D341Med (cell line): ENCODE measurements around the gene KIF5B.
"Not testable (repeated sequence)": the region's sequence is repeated elsewhere in the genome, so short reads cannot be mapped to it uniquely, and the experiment has no call there.

Source experiments
- DNase-seq: peaks from one replicate; pipeline ENCODE4 v3.0.0; 2012; ENCODE audit warnings: low spot score

The KIF5B gene

DNA sequence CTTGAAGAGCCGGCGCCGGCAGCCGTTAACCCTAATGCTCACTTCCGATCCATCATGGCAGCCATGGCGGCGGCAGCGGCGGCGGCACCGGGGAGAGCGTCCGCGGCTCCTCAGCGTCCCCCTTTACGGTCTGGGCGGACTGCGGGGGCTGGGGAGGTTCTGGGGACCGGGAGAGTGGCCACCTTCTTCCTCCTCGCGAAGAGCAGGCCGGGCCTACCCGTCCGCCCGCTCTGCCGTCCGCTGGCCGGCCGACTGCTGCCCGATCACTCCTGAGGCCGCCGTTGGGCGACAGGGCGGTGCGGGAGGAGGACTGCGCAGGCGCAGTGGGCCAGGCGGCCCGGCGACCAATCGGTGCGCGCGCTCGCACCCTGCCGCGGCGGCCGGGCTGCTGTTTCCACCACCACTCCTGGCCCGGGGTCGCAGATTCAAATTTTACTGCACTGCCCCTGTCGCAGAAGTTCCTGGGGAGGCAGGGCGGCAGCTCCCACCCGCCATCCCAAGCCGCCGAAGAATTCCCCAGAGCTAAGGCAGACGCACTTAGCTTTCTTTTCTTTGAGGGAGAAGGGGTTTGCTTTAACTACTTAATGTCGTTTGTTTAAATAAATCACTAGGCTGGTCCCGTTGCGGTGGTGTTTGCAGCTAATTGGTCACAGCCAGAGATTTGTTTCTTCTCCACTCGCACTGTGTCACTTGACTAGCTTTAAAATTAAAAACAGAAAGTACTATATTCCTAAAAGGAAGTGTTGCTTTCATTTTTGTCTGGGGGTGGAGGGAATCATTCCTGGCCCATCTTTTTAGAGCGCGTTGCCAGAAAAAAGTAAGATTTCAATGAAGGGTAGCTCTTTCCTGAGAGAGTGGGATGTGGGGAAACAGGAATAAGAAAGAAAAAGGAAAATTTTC, at the start of gene KIF5B:
Gene KIF5B, minus strand, starts transcription at position 290 of the 900 bp plus-strand sequence. CDS start 452 bp downstream, outside the sequence.
- peak; percentile 100 for DNase-seq

DNA sequence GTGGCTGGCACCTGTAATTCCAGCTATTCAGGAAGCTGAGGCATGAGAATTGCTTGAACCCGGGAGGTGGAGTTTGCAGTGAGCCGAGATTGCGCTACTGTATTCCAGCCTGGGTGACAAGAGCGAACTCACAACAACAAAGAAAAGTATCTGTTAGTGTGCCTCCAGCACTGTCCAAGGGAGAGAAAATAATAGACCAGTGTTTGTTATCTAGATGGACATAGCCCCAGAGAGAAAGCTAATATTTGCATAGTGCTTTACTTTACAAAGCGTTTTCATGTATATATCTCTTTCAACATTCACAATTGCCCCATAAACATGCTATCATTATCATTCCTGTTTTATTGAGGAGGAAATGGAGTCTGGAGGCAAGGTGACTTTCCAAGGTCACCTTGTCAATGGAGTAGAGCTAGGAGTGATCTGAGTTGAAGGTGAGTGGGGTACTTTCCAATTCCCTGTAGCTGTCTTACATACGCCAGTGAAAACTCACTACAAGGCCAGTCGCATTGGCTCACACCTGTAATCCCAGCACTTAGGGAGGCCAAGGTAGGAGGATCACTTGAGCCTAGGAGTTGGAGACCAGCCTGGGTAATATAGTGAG, 49.7 kb upstream of the KIF5B start:
- no peak for DNase-seq

DNA sequence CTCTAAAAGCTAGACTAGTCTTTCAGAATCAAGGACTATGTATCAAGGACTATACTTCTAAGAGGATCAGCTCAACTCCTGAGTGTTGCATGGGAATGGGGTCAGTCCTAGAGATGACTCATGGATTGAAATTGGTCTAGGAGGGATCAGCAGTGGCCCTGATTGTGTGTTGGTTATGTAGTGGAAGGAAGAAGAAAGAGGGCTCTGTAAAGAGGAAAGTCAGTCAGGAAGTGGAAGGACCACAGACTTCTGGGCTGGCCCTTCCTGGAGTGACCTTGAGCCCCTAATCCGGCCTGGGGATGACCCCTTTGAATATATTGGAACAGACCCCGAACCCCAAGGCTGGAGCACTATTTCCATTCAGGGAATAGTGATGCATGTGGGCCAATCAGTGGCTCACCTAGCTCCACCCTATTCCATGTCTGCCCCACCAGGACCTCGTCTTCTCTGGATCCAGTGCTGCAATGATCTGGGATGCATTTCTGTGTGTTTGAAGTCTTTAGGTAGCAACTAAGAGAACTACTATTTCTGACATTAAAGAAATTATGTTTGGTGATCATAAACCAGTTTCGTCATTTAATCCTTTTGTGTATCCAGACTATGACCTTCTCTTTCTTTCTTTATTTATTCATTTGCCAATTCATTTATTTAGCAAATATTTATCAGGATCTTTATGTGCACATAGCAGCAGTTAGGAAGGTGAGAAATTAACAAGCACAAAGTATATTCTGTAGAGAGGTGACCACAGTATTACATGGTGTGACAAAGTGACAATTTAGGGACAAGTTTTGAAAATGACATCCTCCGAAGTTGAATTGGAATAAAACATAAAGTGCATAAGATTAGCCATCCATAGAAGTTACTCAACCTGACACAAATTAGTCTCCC, 48.6 kb upstream of the KIF5B start:
- DNase-seq = no peak

DNA sequence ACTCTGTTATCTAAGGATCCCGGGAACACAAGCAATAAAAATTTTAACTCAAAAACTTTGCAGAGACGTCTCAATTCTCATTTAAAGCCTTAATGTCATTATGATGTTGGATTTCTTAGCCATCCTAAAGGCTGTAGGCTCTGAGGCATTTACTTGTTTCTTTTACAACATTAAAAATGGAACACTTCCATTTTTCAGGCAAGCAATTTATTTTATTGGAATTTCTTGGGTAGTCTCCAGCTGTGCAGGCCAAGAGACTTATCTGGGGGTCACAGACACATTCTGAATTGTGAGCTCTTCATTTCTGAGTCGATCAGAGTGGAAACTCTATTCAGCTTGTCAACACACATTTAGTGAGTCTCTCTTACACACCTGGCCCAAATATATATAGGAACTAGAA, 48.0 kb upstream of the KIF5B start:
- DNase-seq = no peak

DNA sequence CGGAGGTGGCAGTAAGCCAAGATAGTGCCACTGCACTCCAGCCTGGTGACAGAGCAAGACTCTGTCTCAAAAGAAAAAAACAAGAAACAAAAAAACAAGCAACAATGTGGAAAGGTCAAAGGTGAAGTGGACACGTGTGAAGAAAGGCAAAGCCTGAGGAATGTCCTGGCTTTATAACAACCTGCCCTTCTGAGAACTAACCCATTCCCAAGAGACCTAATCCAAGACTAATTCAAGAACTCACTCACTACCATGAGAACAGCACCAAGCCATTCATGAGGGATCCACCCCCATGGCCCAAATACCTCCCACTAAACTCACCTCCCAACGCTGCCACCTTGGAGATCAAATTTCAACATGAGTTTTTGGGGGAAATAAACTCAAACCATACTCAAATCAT, 47.5 kb upstream of the KIF5B start:
- DNase-seq = no peak

DNA sequence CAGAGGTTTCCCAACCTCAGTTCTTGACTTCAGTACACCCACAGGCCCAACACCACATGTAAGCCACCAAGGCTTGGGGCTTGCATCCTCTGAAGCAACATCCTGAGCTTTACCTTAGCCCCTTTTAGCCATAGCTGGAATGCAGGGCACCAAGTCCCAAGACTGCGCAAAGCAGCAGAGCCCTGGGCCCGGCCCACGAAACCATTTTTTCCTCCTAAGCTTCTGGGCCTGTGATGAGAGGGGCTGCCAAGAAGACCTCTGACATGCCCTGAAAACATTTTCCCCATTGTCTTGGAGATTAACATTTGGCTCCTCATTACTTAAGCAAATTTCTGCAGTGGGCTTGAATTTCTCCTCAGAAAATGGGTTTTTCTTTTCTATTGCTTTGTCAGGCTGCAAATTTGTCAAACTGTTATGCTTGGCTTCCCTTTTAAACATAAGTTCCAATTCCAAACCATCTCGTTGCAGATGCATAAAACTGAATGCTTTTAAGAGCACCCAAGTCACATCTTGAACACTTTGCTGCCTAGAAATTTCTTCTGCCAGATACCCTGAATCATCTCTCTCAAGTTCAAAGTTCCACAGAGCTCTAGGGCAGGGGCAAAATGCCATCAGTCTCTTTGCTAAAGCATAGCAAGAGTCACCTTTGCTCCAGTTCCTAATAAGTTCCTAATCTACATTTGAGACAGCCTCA, 42.5 kb upstream of the KIF5B start:
- not testable (repeated sequence) for DNase-seq

DNA sequence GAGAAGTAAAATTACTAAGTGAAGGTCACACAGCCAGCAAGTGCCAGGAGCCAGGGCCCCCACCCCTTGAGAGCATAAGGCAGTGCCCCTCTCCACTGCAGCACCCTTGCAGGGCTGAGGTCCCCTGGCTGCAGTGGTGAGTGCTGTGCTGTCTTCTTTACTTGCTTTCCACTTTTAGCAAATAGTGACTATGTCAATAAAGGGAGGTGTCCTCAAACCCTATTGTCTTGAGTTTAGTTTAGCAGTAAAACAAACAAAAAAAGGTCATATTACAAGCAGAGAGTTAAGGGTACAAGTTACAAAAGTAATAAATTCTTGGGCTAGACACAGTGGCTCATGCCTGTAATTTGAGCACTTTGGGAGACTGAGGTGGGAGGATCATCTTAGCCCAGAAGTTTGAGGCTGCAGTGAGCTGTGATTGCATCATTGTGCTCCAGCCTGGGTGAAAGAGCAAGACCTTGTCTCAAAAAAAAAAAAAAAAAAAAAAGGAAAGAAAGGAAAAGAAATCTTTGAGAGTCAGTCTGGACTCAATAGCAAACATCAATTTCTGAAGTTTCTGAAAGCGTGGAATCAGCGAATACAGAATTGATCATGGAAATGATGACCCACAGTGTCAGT, 39.0 kb upstream of the KIF5B start:
- DNase-seq = no peak

DNA sequence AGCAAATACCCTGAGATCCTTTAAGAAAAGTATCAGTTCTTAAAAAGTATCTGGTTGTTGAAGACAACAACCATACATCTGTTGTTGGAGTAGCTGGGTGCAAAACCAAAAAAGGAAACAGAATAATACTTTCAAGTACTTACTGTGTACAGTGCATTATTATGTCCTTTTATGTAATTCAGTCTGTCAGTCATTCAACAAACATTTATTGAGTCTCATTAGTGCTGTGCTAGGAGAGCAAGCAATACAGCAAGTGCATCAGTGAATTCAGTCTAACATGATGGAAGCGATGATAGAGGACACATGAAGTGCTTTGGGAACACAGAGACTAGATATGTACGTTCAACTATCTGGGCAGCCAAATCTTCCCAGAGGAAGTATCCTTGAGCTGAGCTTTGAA, 37.4 kb upstream of the KIF5B start:
- no peak for DNase-seq

DNA sequence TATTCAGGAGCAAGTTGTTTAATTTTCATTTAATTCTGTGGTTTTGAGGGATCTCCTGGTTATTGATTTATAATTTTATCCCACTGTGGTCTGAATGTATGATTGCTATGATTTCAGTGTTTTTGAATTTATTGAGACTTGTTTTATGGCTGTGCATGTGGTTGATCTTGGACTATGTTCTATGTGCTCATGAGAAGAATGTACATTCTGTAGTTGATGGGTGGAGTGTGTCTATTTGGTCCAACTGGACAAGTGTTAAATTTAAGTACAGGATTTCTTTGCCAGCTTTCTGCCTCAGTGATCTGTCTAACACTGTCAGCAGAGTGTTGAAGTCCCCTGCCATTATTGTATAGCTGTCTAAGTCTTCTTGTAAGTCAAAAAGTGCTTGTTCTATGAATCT, 34.8 kb upstream of the KIF5B start:
- no peak for DNase-seq

DNA sequence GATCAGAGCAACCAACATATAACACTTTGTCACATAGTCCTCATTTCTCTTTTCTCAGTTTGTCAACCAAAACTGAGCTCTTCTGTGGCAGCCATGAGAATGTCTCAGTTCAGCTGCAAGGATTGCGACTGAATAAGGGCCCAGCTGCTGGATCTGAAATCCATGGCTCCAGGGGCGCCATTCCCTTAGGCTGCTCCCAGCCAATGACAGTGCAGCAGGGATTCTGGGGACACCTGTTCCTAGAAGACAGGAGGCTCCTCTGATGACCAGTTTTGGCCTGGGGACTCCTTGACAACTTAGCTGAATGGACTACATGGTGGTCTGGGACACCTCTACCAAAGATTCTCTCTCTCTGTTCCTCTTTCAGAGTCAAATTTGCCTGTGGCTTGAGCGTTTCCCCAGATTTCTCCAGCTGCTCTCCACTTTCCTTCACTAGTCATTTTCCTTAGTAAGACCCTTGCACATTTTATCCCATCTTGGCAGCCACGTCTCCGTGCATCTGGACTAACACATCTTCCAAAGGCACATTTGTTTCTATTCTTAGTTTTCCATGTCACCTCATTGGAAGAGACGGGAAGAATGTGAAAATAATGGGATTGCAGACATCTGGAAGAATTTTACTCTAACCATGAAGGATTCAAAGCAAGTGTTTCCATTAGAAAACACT, 28.1 kb upstream of the KIF5B start:
- DNase-seq = no peak

DNA sequence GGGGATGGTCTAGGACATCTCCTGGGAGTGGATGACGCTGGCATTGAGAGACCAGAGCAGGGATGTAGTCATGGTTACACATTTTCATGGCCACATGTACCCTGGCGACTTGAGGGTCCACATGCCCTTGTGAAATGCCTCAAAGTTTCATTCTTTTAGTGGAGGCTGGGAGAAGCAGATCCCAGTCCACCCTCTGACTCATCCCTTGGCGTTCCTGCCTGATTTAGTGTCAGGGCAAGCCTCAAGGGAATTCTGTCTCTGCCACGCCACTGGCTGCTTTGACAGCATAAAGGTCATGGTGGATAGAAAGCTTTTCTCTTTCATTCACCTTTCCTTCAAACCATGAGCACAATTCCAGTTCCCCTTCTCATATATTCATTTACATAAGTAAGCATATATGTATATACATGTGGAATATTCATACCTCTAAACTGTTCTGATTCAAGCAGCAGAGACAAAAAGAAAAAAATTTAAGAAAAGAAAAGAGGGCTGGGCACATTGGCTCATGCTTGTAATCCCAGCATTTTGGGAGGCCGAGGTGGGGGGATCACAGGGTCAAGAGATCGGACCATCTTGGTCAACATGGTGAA, 21.8 kb upstream of the KIF5B start:
- DNase-seq = no peak

DNA sequence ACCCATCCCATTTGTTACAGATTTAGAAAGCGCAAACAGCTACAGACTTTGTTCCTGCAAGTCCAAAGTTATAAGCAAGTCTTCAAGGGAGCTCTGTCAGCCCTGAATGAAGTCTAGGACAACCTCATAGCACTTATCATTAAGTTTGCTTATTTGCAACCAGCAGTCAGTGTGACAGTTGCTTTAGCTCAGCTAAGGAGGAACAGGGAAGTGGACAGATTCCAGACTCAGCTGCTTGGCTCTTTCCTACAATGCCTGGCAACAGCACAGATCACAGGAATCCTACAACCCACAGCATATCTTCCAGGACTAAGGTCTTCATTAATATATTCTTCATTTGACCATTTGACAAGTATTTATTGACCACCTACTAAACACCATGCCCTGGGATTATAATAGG, 17.4 kb upstream of the KIF5B start:
- no peak for DNase-seq

DNA sequence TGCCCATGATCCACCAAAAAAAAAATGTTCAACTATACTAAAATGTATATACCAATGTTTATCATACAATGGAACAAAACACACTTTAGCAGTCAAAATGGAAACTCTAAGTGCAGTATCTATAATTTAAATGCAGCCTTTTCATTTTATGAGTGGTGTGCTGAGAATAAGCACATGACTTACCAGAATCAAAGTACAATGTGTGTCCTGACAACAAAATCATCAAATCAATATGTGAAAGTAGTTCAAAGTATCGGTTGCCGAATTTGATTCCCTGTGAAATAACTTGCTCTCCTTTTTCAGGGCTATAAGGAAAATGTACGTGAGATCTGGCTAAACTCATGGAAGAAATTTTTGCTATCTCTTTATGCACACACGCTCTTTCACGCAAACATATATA, 16.9 kb upstream of the KIF5B start:
- no peak for DNase-seq

DNA sequence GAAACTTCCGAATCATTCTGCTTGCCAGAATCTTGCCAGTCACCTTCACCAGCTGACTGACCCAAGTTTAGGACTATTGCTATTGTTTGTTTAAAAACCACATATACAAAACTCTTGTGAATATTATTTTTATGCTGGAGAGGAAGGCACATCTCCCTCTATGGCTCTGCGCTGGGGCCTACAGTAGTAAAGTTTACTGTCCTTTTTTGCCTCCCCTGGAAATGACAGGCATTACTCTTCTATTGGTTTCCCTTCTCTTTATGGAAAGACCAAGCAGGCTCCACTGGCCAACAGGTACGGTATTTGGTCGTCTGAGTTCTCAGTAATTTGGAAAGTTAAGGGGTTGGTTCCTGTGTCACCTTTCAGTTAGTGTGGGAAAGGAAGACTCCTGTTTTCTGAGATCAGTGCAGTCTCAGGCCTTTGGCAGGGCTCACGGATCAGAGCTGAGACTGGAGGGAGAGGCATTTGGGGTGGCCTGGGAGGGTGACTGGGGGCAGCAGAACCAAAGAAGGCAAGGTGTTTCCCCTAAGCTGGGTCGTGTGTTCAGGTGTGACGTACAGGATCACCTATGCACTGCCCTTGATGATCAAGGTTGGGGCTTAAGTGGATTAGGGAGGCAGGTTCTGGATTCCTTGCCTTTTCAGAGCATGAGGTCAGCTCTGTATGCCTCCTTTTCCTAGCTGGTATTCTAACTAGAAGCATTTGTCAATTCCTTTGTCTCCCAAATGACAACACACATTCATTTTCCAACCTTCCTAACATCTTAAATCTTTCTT, 16.0 kb upstream of the KIF5B start:
- no peak for DNase-seq

DNA sequence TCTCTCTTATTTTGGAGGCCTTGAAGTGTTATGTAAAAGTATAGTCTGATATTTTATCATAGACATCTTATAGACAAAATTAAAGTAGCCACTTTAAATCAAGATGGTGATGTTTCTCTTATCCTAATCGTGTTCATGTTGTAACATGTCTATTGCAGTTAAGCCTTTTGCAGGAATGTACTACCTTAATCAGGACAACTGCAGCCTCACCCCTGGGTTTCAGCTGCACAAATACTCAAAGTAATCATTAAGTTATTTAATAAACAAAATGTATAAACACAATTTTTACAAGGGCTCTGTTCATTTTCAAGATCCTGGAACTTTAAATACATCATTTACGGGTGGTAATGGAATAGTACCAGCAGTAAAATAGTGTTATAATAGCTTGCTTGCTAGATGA, 14.4 kb upstream of the KIF5B start:
- no peak for DNase-seq

DNA sequence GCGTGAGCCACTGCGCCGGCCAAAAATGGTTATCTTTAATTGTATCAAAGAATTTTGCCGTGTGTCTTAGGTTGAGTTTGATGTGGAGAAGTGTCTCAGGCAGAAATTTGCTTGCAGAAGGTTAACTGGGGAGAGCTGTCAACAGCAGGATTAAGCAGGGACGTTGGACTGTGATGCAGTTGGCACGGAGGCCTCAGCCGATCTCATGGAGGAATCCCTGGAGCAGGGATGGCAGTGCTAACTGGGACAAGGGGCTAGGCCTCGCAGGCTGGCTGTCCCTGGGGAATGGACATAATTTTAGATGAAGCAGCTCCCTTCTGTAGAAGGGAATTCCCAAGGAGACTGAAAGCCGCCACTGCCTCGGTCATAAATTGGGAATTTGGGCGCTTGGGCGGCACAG, 12.3 kb upstream of the KIF5B start:
- peak; percentile 36 for DNase-seq

DNA sequence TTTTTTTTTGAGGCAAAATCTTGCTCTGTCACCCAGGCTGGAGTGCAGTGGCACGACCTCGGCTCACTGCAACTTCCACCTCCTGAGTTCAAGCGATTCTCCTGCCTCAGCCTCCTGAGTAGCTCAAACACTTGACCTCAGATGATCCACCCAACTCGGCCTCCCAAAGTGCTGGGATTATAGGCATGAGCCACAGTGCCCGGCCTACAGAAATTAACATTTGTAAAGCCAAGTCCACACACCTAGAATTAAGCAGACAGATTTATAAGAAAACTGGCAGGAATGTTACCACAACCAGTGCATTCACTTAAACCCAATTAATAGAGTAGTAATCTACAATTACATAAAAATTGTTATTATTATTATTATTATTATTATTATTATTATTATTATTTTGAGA, 11.7 kb upstream of the KIF5B start:
- not testable (repeated sequence) for DNase-seq

DNA sequence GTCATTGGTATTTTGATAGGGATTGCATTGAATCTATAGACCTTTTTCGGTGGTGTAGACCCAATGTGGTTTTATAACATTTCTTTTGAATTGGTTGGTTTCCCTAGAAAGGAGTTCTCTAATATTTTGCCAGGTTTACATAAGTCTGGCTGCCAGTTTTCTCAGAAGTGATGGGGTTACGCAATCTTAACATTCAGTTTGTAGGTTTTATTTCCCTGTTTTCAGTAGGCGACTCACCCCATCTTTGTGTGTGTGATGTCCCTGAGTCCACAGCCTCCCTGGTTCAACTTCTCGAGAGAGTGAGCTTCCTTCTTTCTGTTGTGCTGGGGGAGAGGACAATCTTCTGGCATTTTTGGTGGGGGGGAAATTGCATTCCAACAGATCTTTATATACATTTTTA, 9.6 kb upstream of the KIF5B start:
- DNase-seq = no peak

DNA sequence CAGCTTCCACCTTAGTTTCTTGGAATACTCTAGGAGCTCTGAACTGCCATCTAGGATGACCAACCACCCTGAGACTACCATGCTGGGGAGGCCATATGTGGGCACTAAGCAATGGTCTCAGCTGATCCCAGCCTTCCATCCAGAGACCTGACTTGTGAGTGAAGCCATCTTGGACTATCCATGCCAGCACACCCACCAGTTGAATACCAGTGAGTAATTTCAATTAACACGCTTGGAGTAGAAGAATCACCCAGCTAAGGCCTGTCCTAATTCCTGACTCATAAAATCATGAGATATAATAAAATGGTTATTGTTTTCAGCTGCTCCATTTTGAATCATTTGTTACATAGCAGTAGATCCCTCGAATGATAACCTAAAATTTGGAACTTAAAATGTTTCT, 5.2 kb upstream of the KIF5B start:
- no peak for DNase-seq

DNA sequence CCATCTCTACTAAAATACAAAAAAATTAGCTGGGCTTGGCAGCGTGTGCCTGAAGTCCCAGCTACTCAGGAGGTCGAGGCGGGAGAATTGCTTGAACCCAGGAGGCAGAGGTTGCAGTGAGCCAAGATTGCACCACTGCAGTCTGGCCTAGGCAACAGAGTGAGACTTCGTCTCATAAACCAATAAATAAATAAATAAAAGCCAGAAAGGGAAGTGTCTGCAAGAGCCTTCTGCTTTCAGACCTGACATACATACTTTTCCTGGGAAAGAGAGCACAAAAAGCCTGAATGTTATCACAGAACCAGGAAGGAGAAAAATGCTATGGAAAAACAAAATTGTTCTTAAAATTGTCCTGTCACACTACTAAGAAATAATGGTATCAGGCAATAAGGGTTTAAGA, 4.1 kb upstream of the KIF5B start:
- no peak for DNase-seq
